IMR-90 (cell line): Measurements from ENCODE around the gene MIS18A. TPM values are rescaled to one million over a fixed set of nuclear protein-coding genes. Genes with fewer than 3 reads are reported as not detected.

ENCODE experiments used
- ATAC-seq: fragments of 200-7000 bp; cut with Tn5 transposase; 2 replicates; pipeline ENCODE4 v1.9.1; 2020; ENCODE audit warnings: low read depth, mild to moderate bottlenecking, moderate library complexity
- BruUV-seq: library from RNA; stranded (reverse); fragments of 400-500 nt; replicated peaks from 2 replicates; lab custom pipeline; 2021; lab: Mats Ljungman, UMichigan
- CTCF ChIA-PET: fragments of 300-600 bp; formaldehyde crosslinking; extraction: SDS; loops from one replicate; lab custom pipeline; 2021; ENCODE audit warnings: antibody characterized with exemption; lab: Yijun Ruan, JAX
- POLR2A ChIA-PET: fragments of 300-600 bp; sonication (Branson Sonifier 250); formaldehyde crosslinking; loops from one replicate; lab custom pipeline; 2022; ENCODE audit warnings: antibody characterized with exemption; ENCODE audit not compliant: unreplicated experiment; lab: Charles Lee
- DNase-seq: peaks from one replicate; pipeline ENCODE4 v3.0.0; 2013
- H2AFZ ChIP-seq: replicated peaks from 2 replicates; pipeline ENCODE3; 2013; ENCODE audit warnings: low read length, mild to moderate bottlenecking; ENCODE audit not compliant: poor library complexity
- H2AK5ac ChIP-seq: 2 replicates; pipeline ENCODE4 v1.6.1; 2013; ENCODE audit warnings: low read depth, low read length, inconsistent platforms
- H2AK9ac ChIP-seq: replicated peaks from 2 replicates; pipeline ENCODE3; 2013; ENCODE audit warnings: mild to moderate bottlenecking, low read depth, low read length, moderate library complexity; ENCODE audit not compliant: poor library complexity
- H2BK120ac ChIP-seq: 2 replicates; pipeline ENCODE4 v1.6.1; 2013; ENCODE audit warnings: low read depth, low read length, inconsistent platforms
- H2BK15ac ChIP-seq: 3 replicates; pipeline ENCODE4 v1.6.1; 2013; ENCODE audit warnings: low read depth, low read length, inconsistent platforms
- H2BK20ac ChIP-seq: 2 replicates; pipeline ENCODE4 v1.6.1; 2013; ENCODE audit warnings: low read depth, mild to moderate bottlenecking, inconsistent platforms, low read length, moderate library complexity
- H2BK5ac ChIP-seq: 2 replicates; pipeline ENCODE4 v1.6.1; 2013; ENCODE audit warnings: mild to moderate bottlenecking, low read depth, low read length, inconsistent platforms; ENCODE audit not compliant: poor library complexity, severe bottlenecking
- H3K14ac ChIP-seq: replicated peaks from 2 replicates; pipeline ENCODE4 v1.6.1; 2013; ENCODE audit warnings: low read depth, low read length, inconsistent platforms
- H3K18ac ChIP-seq: 2 replicates; pipeline ENCODE4 v1.6.1; 2013; ENCODE audit warnings: low read depth, low read length, control low read depth
- H3K23ac ChIP-seq: 2 replicates; pipeline ENCODE4 v1.6.1; 2013; ENCODE audit warnings: low read depth, low read length, inconsistent platforms
- H3K27ac ChIP-seq: 2 replicates; pipeline ENCODE4 v1.5.1; 2013; ENCODE audit warnings: mild to moderate bottlenecking, control low read depth, low read length; ENCODE audit not compliant: insufficient read depth
- H3K27me3 ChIP-seq: 2 replicates; pipeline ENCODE4 v1.6.1; 2013; ENCODE audit warnings: low read length; ENCODE audit not compliant: control insufficient read depth, insufficient read depth
- H3K36me3 ChIP-seq: 2 replicates; pipeline ENCODE4 v1.6.1; 2013; ENCODE audit warnings: low read length, mixed read lengths; ENCODE audit not compliant: control insufficient read depth, insufficient read depth
- H3K4ac ChIP-seq: 2 replicates; pipeline ENCODE4 v1.6.1; 2013; ENCODE audit warnings: low read depth, low read length, inconsistent platforms
- H3K4me1 ChIP-seq: 2 replicates; pipeline ENCODE4 v1.6.1; 2013; ENCODE audit warnings: low read length, mixed read lengths; ENCODE audit not compliant: control insufficient read depth, insufficient read depth
- H3K4me2 ChIP-seq: 2 replicates; pipeline ENCODE4 v1.6.1; 2013; ENCODE audit warnings: low read depth, mild to moderate bottlenecking, control low read depth, low read length, moderate library complexity
- H3K4me3 ChIP-seq: 2 replicates; pipeline ENCODE4 v1.5.1; 2013; ENCODE audit warnings: low read depth, mild to moderate bottlenecking, control low read depth, low read length, moderate library complexity; ENCODE audit not compliant: insufficient read depth
- H3K56ac ChIP-seq: 2 replicates; pipeline ENCODE4 v1.6.1; 2013; ENCODE audit warnings: low read length, inconsistent platforms; ENCODE audit not compliant: insufficient read depth; ENCODE audit errors: extremely low read depth
- H3K79me1 ChIP-seq, 2 experiments: 2 replicates each; pipeline ENCODE4 v1.6.1; 2013; ENCODE audit warnings: low read length in 2 of 2, inconsistent platforms in 1 of 2, low read depth in 1 of 2
- H3K9ac ChIP-seq: 2 replicates; pipeline ENCODE4 v1.6.1; 2013; ENCODE audit warnings: low read depth, low read length, control low read depth
- H3K9me1 ChIP-seq: 2 replicates; pipeline ENCODE4 v1.6.1; 2013; ENCODE audit warnings: low read length, inconsistent platforms; ENCODE audit not compliant: insufficient read depth
- H3K9me3 ChIP-seq: 2 replicates; pipeline ENCODE4 v1.6.1; 2013; ENCODE audit warnings: low read length; ENCODE audit not compliant: control insufficient read depth, insufficient read depth
- H4K20me1 ChIP-seq: 2 replicates; pipeline ENCODE4 v1.6.1; 2013; ENCODE audit warnings: low read length, inconsistent platforms; ENCODE audit not compliant: insufficient read depth
- H4K5ac ChIP-seq: 2 replicates; pipeline ENCODE4 v1.6.1; 2013; ENCODE audit warnings: mild to moderate bottlenecking, low read depth, low read length, control low read depth
- H4K8ac ChIP-seq, 2 experiments: 2 replicates each; pipeline ENCODE4 v1.6.1; 2013; ENCODE audit warnings: low read depth in 2 of 2, low read length in 2 of 2, control low read depth in 1 of 2, inconsistent platforms in 1 of 2
- H4K91ac ChIP-seq: 2 replicates; pipeline ENCODE4 v1.6.1; 2013; ENCODE audit warnings: low read depth, low read length, inconsistent platforms; ENCODE audit not compliant: insufficient read depth
- CHD1 ChIP-seq: IDR thresholded peaks from 2 replicates; pipeline ENCODE4 v1.6.1; 2012; ENCODE audit warnings: low read depth, low read length, improper control_type of control experiment
- FOS ChIP-seq: fragments of 150-350 bp; IDR thresholded peaks from 2 replicates; pipeline ENCODE4 v1.6.1; 2016; ENCODE audit warnings: low read depth, low read length
- USF2 ChIP-seq: fragments of 150-350 bp; IDR thresholded peaks from 2 replicates; pipeline ENCODE4 v1.6.1; 2017; ENCODE audit warnings: mild to moderate bottlenecking, antibody characterized with exemption, low read length, low read depth
- WGBS, 2 experiments: methylation state at CpG; one replicate each; pipeline versions ENCODE4 v1.1.5 to v1.1.7; 2013; ENCODE audit warnings: missing lambda C conversion rate in 2 of 2; ENCODE audit not compliant: insufficient read length in 1 of 2; ENCODE audit errors: extremely low coverage in 2 of 2; 5-methylcytosine and 5-hydroxymethylcytosine counted together
- dilution Hi-C: fragments of 300-500 bp; cut with HindIII; formaldehyde crosslinking; loops from one replicate; pipeline ENCODE4 v1.14.3; 2018; ENCODE audit warnings: low sequenced_read_pairs; ENCODE audit not compliant: unreplicated experiment
- in situ Hi-C: fragments of 300-500 bp; cut with MboI; formaldehyde crosslinking; loops from 3 replicates; pipeline ENCODE4 v1.14.3; 2019; ENCODE audit warnings: low sequenced_read_pairs, inconsistent platforms, mixed read lengths
- intact Hi-C: fragments of 100-400 bp; cut with micrococcal nuclease; formaldehyde crosslinking; loops from 2 replicates; pipeline ENCODE4 v1.10.0; 2022
- polyA plus RNA-seq, 3 experiments: library from polyadenylated mRNA; depleted of rRNA; stranded (reverse); fragments of >200 nt; gene quantifications; 2 replicates each; pipeline ENCODE4 v1.2.3, GENCODE V29; 2012; ENCODE audit warnings: low replicate concordance in 1 of 3
- total RNA-seq: library from RNA; depleted of rRNA; stranded (reverse); fragments of >200 nt; gene quantifications from 2 replicates; pipeline ENCODE4 v1.2.3, GENCODE V29; 2012

Gene MIS18A
- total and polyA plus RNA-seq, 2 of the 4 experiments (the other 2 are of a cell fraction): 4.5 to 7.6 TPM

- no peaks in the 10 kb centered on the region; the same call in none of the 2 replicates for H3K9me3 ChIP-seq
- no peak overlapping the region for H2AK9ac ChIP-seq
- CTCF ChIA-PET: interaction anchor here (1.2 kb wide), 1 partner anchor 25 kb away, joined by 4 read pairs; no protein-coding TSS in a partner anchor
- intact Hi-C loops (no loop called here), in situ Hi-C loops (no loop called here), dilution Hi-C loops (no loop called here)
- H3K9me1 ChIP-seq: no peaks in the 10 kb centered on the region
- no peak overlapping the region for H2BK5ac ChIP-seq
- H3K4me3 ChIP-seq: no peak overlapping the region
- no peak overlapping the region for H2BK20ac ChIP-seq
- POLR2A ChIA-PET: no interaction called here
- H4K91ac ChIP-seq: no peak overlapping the region
- H3K18ac ChIP-seq: no peak overlapping the region
- H3K27me3 ChIP-seq: peaks cover 5% of the 10 kb centered on the region; the same call in 1 of the 2 replicates
- no peaks in the 10 kb centered on the region for H3K36me3 ChIP-seq
- H4K20me1 ChIP-seq: no peaks in the 10 kb centered on the region
- 0 out of 2 replicates have a peak overlapping the region, but pooled peaks have one; percentile 19 for H3K56ac ChIP-seq
- H2AK5ac ChIP-seq: no peak overlapping the region
- no peak overlapping the region for H3K27ac ChIP-seq
- no peak overlapping the region for H3K23ac ChIP-seq
- no peak for TF ChIP-seq USF2
- TF ChIP-seq CHD1: no peak
- TF ChIP-seq FOS: no peak
- no TSS peak for BruUV-seq
- no peak overlapping the region for H3K14ac ChIP-seq
- DNase-seq (peak; percentile 5), ATAC-seq (peak; percentile 77)
- H4K5ac ChIP-seq: no peak overlapping the region; the same call in 1 of the 2 replicates
- H3K79me1 ChIP-seq: no peaks in the 10 kb centered on the region
- WGBS, 2 experiments: 39% methylated on average over 2 of the region's 4 CpGs; no CpG with 5 or more reads in 1 of the 2 experiments
- no peak overlapping the region for H3K4ac ChIP-seq
- no peak overlapping the region for H4K8ac ChIP-seq
- peak overlapping the region; percentile 89 for H3K4me2 ChIP-seq
- peaks cover 7% of the 10 kb centered on the region for H3K4me1 ChIP-seq
- H2BK15ac ChIP-seq: no peak overlapping the region
- no peak overlapping the region for H2AFZ ChIP-seq
- H3K9ac ChIP-seq: no peak overlapping the region
- H2BK120ac ChIP-seq: no peak overlapping the region
Measured at GRCh38 chr21:32233055-32233546, 45.7 kb downstream of the MIS18A start.
